Prostate gland (tissue), 2 donors: ENCODE data around the gene LCE7A.

Experiments used
- POLR2AphosphoS5 ChIP-seq: sonication (generic); formaldehyde crosslinking; IDR thresholded peaks from one replicate; pipeline ENCODE4 v1.6.1; 2017; ENCODE audit warnings: antibody characterized with exemption
- TF ChIP-seq, protein P1 (sequence below), 4 experiments: fragments of 200-600 bp in 2 of 4; fragments of 450-650 bp in 2 of 4; sonication (generic) in 2 of 4; IDR thresholded peaks; 1 replicate in 3 of 4; 2 replicates in 1 of 4; pipeline ENCODE4 v1.5.1; 2016 to 2019; ENCODE audit warnings: antibody characterized with exemption in 4 of 4, mild to moderate bottlenecking in 2 of 4, moderate library complexity in 2 of 4

DNA sequence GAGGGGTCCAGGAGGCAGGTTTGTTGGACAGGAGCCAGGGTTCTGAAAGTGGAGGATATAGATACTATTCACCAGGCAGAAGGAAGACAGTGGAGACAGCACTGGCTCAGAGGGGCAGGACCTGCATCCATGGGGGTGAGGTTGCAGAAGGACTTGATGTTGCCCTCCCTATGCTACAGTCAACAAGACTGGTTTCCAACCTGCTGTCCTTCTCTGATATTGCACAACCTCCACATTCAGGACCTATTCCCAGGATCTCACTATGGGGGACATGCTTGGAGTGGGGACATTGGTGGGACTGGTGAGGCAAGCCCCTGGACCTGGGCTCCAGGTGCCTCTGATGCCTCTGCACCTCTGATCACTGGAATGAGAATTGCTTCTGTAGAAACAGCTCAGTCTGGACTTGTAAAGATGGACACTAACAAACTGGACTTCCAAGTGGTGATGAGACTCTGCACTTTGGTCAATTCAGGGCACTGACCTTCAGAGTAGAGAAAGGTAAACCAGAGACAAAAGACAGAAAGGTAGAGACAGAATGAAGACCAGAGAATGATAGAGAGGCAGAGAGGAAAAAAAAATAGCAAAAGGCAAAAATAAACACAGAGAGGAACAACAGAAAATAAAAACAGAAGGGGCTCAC is 19.9 kb downstream of the LCE7A start:
- TF ChIP-seq POLR2AphosphoS5 = no peak
- TF ChIP-seq, protein P1, sequence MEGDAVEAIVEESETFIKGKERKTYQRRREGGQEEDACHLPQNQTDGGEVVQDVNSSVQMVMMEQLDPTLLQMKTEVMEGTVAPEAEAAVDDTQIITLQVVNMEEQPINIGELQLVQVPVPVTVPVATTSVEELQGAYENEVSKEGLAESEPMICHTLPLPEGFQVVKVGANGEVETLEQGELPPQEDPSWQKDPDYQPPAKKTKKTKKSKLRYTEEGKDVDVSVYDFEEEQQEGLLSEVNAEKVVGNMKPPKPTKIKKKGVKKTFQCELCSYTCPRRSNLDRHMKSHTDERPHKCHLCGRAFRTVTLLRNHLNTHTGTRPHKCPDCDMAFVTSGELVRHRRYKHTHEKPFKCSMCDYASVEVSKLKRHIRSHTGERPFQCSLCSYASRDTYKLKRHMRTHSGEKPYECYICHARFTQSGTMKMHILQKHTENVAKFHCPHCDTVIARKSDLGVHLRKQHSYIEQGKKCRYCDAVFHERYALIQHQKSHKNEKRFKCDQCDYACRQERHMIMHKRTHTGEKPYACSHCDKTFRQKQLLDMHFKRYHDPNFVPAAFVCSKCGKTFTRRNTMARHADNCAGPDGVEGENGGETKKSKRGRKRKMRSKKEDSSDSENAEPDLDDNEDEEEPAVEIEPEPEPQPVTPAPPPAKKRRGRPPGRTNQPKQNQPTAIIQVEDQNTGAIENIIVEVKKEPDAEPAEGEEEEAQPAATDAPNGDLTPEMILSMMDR (IDR thresholded peaks at IDR 0.05) = no peak
